Prostate gland (tissue), 2 donors: Measurements from ENCODE around the gene UBE2E2.

Source experiments
- CTCF ChIP-seq, 4 experiments: fragments of 200-600 bp in 2 of 4; fragments of 450-650 bp in 2 of 4; sonication (generic) in 2 of 4; IDR thresholded peaks; 1 replicate in 3 of 4; 2 replicates in 1 of 4; pipeline ENCODE4 v1.5.1; 2016 to 2019; ENCODE audit warnings: antibody characterized with exemption in 4 of 4, mild to moderate bottlenecking in 2 of 4, moderate library complexity in 2 of 4
- POLR2A ChIP-seq: fragments of 450-650 bp; IDR thresholded peaks from one replicate; pipeline ENCODE4 v1.6.1; 2016; ENCODE audit warnings: antibody characterized with exemption, mild to moderate bottlenecking
- POLR2AphosphoS5 ChIP-seq: sonication (generic); formaldehyde crosslinking; IDR thresholded peaks from one replicate; pipeline ENCODE4 v1.6.1; 2017; ENCODE audit warnings: antibody characterized with exemption

- no peak for TF ChIP-seq POLR2AphosphoS5
- TF ChIP-seq CTCF (IDR thresholded peaks at IDR 0.05) = no peak
- TF ChIP-seq POLR2A = no peak
These were observed 346.2 kb downstream of the UBE2E2 start for GRCh38 chr3:23549148-23549910.
